GM12878 (cell line): ENCODE data around the gene ULK4. TPM values are rescaled to one million over a fixed set of nuclear protein-coding genes. Genes with fewer than 3 reads are reported as not detected.

Experiments used
- ASH2L ChIP-seq: fragments of 300-600, 200-600 bp; sonication (generic); IDR thresholded peaks from 2 replicates; pipeline ENCODE4 v1.6.1; 2017; ENCODE audit warnings: low read depth, mild to moderate bottlenecking, borderline replicate concordance
- CHD2 ChIP-seq: IDR thresholded peaks from 2 replicates; pipeline ENCODE4 v1.6.1; 2011; ENCODE audit warnings: low read depth, low read length, improper control_type of control experiment, borderline replicate concordance
- E4F1 ChIP-seq: fragments of 450-650 bp; IDR thresholded peaks from 2 replicates; pipeline ENCODE4 v1.6.1; 2018; ENCODE audit warnings: borderline replicate concordance, mild to moderate bottlenecking; ENCODE audit not compliant: partially characterized antibody
- EED ChIP-seq: sonication (generic); IDR thresholded peaks from 2 replicates; pipeline ENCODE4 v1.6.1; 2016; ENCODE audit warnings: antibody characterized with exemption, low read depth
- MXI1 ChIP-seq: fragments of 150-350 bp; IDR thresholded peaks from 2 replicates; pipeline ENCODE4 v1.6.1; 2011; ENCODE audit warnings: low read depth, mild to moderate bottlenecking, inconsistent platforms, low read length, improper control_type of control experiment
- TAF1 ChIP-seq: IDR thresholded peaks from 2 replicates; pipeline ENCODE4 v1.6.1; 2011; ENCODE audit warnings: mild to moderate bottlenecking, low read depth, low read length, borderline replicate concordance
- polyA plus RNA-seq, 11 experiments: library from polyadenylated mRNA; depleted of rRNA in 4 of 11; unstranded in 6 of 11; stranded (reverse) in 5 of 11; fragments of >200 nt; fragmentation: Nextera tagmentation in 4 of 11; fragmentation: Illumina TruSeq in 1 of 11; extraction: Ambion mirVana in 4 of 11; extraction: Trizol in 1 of 11; gene quantifications; 1 replicate in 1 of 11; 2 replicates in 10 of 11; pipeline versions ENCODE4 v1.2.1 to v1.2.3, GENCODE V29; 2011 to 2016; ENCODE audit warnings: inconsistent platforms in 2 of 11, missing spikeins in 2 of 11, low read depth in 1 of 11
- total RNA-seq, 4 experiments: library from RNA; depleted of rRNA in 3 of 4; stranded (reverse); fragments of >200 nt in 3 of 4; fragmentation: Illumina TruSeq in 1 of 4; extraction: Trizol in 1 of 4; gene quantifications; 2 replicates each; pipeline versions ENCODE4 v1.2.1 to v1.2.3, GENCODE V29; 2013 to 2021
- TF ChIP-seq, protein P1 (sequence below): fragments of 450-650 bp; conservative IDR thresholded peaks from 2 replicates; pipeline ENCODE4 v1.6.1; 2017; ENCODE audit warnings: mild to moderate bottlenecking, moderate library complexity
- TF ChIP-seq, protein P2 (sequence below): IDR thresholded peaks from 2 replicates; pipeline ENCODE4 v1.6.1; 2012; ENCODE audit warnings: mild to moderate bottlenecking, low read depth, low read length

ULK4 gene
- total and polyA plus RNA-seq, 10 of the 15 experiments (the other 5 are each of a cell fraction or from before 2014, with no cell fraction given), result 3.5 to 7.6 (median 6.3) TPM

DNA sequence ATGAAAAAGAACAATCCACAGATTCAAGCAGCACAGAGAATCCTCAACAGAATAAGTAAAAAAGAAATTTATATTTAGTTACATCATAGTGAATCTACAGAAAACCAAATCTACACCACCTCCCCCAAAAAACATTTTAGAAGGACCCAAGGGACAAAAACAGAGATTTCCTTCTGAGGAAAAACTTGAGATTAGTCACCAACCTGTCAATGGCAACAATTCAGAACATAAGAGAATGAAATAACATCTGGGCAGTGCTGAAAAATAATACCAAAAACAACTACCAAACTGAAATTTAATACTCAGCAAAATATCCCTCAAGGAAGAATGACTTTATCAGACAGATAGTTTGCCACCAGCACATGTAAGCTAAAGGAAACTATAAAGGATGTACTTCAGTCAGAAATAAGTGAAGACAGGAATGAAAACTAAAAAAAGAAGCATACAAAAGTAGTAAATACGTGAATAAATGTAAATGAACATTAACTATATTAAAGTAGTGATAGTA is 260.7 kb downstream of the ULK4 start (continued):
- TF ChIP-seq, protein P1, sequence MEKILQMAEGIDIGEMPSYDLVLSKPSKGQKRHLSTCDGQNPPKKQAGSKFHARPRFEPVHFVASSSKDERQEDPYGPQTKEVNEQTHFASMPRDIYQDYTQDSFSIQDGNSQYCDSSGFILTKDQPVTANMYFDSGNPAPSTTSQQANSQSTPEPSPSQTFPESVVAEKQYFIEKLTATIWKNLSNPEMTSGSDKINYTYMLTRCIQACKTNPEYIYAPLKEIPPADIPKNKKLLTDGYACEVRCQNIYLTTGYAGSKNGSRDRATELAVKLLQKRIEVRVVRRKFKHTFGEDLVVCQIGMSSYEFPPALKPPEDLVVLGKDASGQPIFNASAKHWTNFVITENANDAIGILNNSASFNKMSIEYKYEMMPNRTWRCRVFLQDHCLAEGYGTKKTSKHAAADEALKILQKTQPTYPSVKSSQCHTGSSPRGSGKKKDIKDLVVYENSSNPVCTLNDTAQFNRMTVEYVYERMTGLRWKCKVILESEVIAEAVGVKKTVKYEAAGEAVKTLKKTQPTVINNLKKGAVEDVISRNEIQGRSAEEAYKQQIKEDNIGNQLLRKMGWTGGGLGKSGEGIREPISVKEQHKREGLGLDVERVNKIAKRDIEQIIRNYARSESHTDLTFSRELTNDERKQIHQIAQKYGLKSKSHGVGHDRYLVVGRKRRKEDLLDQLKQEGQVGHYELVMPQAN, result no peak
- no peak for TF ChIP-seq TAF1
- no peak for TF ChIP-seq EED
- TF ChIP-seq MXI1, result no peak
- TF ChIP-seq CHD2, result no peak
- TF ChIP-seq ASH2L, result no peak
- TF ChIP-seq E4F1, result no peak
- TF ChIP-seq, protein P2, sequence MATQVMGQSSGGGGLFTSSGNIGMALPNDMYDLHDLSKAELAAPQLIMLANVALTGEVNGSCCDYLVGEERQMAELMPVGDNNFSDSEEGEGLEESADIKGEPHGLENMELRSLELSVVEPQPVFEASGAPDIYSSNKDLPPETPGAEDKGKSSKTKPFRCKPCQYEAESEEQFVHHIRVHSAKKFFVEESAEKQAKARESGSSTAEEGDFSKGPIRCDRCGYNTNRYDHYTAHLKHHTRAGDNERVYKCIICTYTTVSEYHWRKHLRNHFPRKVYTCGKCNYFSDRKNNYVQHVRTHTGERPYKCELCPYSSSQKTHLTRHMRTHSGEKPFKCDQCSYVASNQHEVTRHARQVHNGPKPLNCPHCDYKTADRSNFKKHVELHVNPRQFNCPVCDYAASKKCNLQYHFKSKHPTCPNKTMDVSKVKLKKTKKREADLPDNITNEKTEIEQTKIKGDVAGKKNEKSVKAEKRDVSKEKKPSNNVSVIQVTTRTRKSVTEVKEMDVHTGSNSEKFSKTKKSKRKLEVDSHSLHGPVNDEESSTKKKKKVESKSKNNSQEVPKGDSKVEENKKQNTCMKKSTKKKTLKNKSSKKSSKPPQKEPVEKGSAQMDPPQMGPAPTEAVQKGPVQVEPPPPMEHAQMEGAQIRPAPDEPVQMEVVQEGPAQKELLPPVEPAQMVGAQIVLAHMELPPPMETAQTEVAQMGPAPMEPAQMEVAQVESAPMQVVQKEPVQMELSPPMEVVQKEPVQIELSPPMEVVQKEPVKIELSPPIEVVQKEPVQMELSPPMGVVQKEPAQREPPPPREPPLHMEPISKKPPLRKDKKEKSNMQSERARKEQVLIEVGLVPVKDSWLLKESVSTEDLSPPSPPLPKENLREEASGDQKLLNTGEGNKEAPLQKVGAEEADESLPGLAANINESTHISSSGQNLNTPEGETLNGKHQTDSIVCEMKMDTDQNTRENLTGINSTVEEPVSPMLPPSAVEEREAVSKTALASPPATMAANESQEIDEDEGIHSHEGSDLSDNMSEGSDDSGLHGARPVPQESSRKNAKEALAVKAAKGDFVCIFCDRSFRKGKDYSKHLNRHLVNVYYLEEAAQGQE, result no peak
